B cell (primary cell): Measurements from ENCODE around the gene MMS19. TPM values are rescaled to one million over a fixed set of nuclear protein-coding genes. Genes with fewer than 3 reads are reported as not detected.

ENCODE experiments used
- ATAC-seq: fragments of 200-7000 bp; cut with Tn5 transposase; one replicate; pipeline ENCODE4 v1.10.0; 2021; ENCODE audit warnings: low read depth, mild to moderate bottlenecking, moderate number of reproducible peaks, moderate library complexity
- CTCF ChIA-PET: fragments of 350-600 bp; sonication (Branson Sonifier 250); formaldehyde crosslinking; loops from one replicate; lab custom pipeline; 2021; ENCODE audit warnings: antibody characterized with exemption, inconsistent platforms; lab: Charles Lee
- POLR2A ChIA-PET: fragments of 350-600 bp; sonication (Branson Sonifier 250); formaldehyde crosslinking; loops from one replicate; lab custom pipeline; 2021; ENCODE audit warnings: antibody characterized with exemption; lab: Charles Lee
- DNase-seq: peaks from one replicate; pipeline ENCODE4 v3.0.0; 2013
- H2AFZ ChIP-seq: 2 replicates; pipeline ENCODE4 v1.6.1; 2012; ENCODE audit warnings: mild to moderate bottlenecking, low read depth, low read length; ENCODE audit not compliant: insufficient read depth, poor library complexity, severe bottlenecking
- H3K27ac ChIP-seq, 2 donors: 1 replicate in 1 of 2; 2 replicates in 1 of 2; pipeline ENCODE4 v1.5.1; 2012 to 2013; ENCODE audit warnings: low read length in 2 of 2, mild to moderate bottlenecking in 2 of 2, moderate library complexity in 1 of 2
- H3K27me3 ChIP-seq, 4 experiments: fragments of 200-600 bp in 1 of 4; sonication (generic) in 1 of 4; replicated peaks in 1 of 4; 1 replicate in 2 of 4; 2 replicates in 2 of 4; pipeline versions ENCODE4 v1.6.1 to v1.7.0; 2013 to 2016; ENCODE audit warnings: low read length in 3 of 4, mild to moderate bottlenecking in 2 of 4, mixed read lengths in 1 of 4, moderate library complexity in 1 of 4; ENCODE audit not compliant: insufficient read depth in 4 of 4, control insufficient read depth in 3 of 4; ENCODE audit errors: control extremely low read depth in 1 of 4
- H3K36me3 ChIP-seq, 2 experiments: replicated peaks in 1 of 2; 1 replicate in 1 of 2; 2 replicates in 1 of 2; pipeline versions ENCODE4 v1.6.1 to v1.7.1; 2013; ENCODE audit warnings: low read length in 1 of 2; ENCODE audit not compliant: insufficient read depth in 2 of 2, control insufficient read depth in 1 of 2; ENCODE audit errors: control extremely low read depth in 1 of 2, extremely low read depth in 1 of 2
- H3K4me1 ChIP-seq, 2 donors: fragments of 200-600 bp in 1 of 2; sonication (generic) in 1 of 2; 1 replicate in 1 of 2; 2 replicates in 1 of 2; pipeline versions ENCODE4 v1.5.1 to v1.6.1; 2013 to 2017; ENCODE audit warnings: low read length in 2 of 2; ENCODE audit not compliant: control insufficient read depth in 2 of 2, insufficient read depth in 2 of 2
- H3K4me2 ChIP-seq: replicated peaks from 2 replicates; pipeline ENCODE3; 2012; ENCODE audit warnings: mild to moderate bottlenecking, low read depth, low read length; ENCODE audit not compliant: poor library complexity, severe bottlenecking
- H3K4me3 ChIP-seq, 5 experiments: fragments of 200-600 bp in 1 of 5; sonication (generic) in 1 of 5; 1 replicate in 3 of 5; 2 replicates in 2 of 5; pipeline versions ENCODE4 v1.5.1 to v1.7.0; 2011 to 2016; ENCODE audit warnings: low read length in 4 of 5, mild to moderate bottlenecking in 4 of 5, low read depth in 2 of 5, control low read depth in 1 of 5, moderate library complexity in 1 of 5; ENCODE audit not compliant: insufficient read depth in 1 of 5; ENCODE audit errors: control extremely low read depth in 1 of 5, extremely low read depth in 1 of 5
- H3K79me2 ChIP-seq: fragments of 200-600 bp; sonication (generic); one replicate; pipeline ENCODE4 v1.6.0; 2016; ENCODE audit warnings: low read length; ENCODE audit not compliant: control insufficient read depth, insufficient read depth
- H3K9ac ChIP-seq: fragments of 200-600 bp; sonication (generic); 2 replicates; pipeline ENCODE4 v1.6.1; 2017; ENCODE audit warnings: mild to moderate bottlenecking, low read length, moderate library complexity
- H3K9me3 ChIP-seq, 3 donors: one replicate each; pipeline versions ENCODE4 v1.6.1 to v1.7.1; 2013; ENCODE audit warnings: low read length in 2 of 3; ENCODE audit not compliant: control insufficient read depth in 2 of 3, insufficient read depth in 1 of 3; ENCODE audit errors: control extremely low read depth in 1 of 3
- H4K20me1 ChIP-seq: 2 replicates; pipeline ENCODE4 v1.6.0; 2012; ENCODE audit warnings: mild to moderate bottlenecking, low read length; ENCODE audit not compliant: insufficient read depth, control insufficient read depth, poor library complexity, severe bottlenecking
- H3K27ac Mint-ChIP-seq: one replicate; pipeline ENCODE4 v1.8.0; 2021; ENCODE audit warnings: mixed read lengths
- H3K27me3 Mint-ChIP-seq: one replicate; pipeline ENCODE4 v1.8.0; 2021; ENCODE audit warnings: mixed read lengths
- H3K4me1 Mint-ChIP-seq: one replicate; pipeline ENCODE4 v1.8.0; 2021; ENCODE audit warnings: mixed read lengths
- H3K4me3 Mint-ChIP-seq: one replicate; pipeline ENCODE4 v1.8.0; 2021; ENCODE audit warnings: mixed read lengths
- H3K9me3 Mint-ChIP-seq: one replicate; pipeline ENCODE4 v1.8.0; 2022; ENCODE audit warnings: mixed read lengths; ENCODE audit not compliant: insufficient read depth
- CTCF ChIP-seq: fragments of 200-600 bp; IDR thresholded peaks from one replicate; pipeline ENCODE4 v1.8.0; 2022; ENCODE audit warnings: antibody characterized with exemption, mild to moderate bottlenecking
- EZH2 ChIP-seq: IDR thresholded peaks from 2 replicates; pipeline ENCODE4 v1.6.1; 2012; ENCODE audit warnings: borderline replicate concordance, low read depth, mild to moderate bottlenecking, moderate library complexity, low read length; ENCODE audit not compliant: insufficient read depth, poor library complexity, severe bottlenecking
- WGBS: methylation state at CpG from one replicate; pipeline ENCODE4 v1.1.5; 2013; ENCODE audit warnings: missing lambda C conversion rate; ENCODE audit not compliant: insufficient coverage; 5-methylcytosine and 5-hydroxymethylcytosine counted together
- intact Hi-C: fragments of 100-400 bp; cut with micrococcal nuclease; formaldehyde crosslinking; loops from one replicate; pipeline ENCODE4 v1.10.0; 2022
- polyA plus RNA-seq: library from polyadenylated mRNA; depleted of rRNA; stranded (reverse); fragments of >200 nt; gene quantifications from 2 replicates; pipeline ENCODE4 v1.2.3, GENCODE V29; 2012
- total RNA-seq, 2 donors: library from RNA; stranded (reverse); fragments of 120-200 nt in 1 of 2; gene quantifications; 1 replicate in 1 of 2; 2 replicates in 1 of 2; pipeline versions ENCODE4 v1.2.3 to v1.2.4, GENCODE V29; 2013 to 2022

The MMS19 gene
- total and polyA plus RNA-seq, 2 donors (not counting 1 experiment from before 2014, with no cell fraction given) = 82.1 to 102 TPM

- Mint-ChIP-seq H3K9me3 (no peaks in the 10 kb centered on the region), H3K4me3 (peak within 1 kb of the TSS; percentile 99), H3K27ac (peak within 1 kb of the TSS; percentile 97), H3K4me1 (peaks cover 41% of the 10 kb centered on the region), H3K27me3 (no peaks in the 10 kb centered on the region)
- TF ChIP-seq CTCF (no peak), EZH2 (no peak)
- H3K27me3 ChIP-seq = no peaks in the 10 kb centered on the region
- peaks cover 77% of the 10 kb centered on the region for H3K79me2 ChIP-seq
- H3K4me3 ChIP-seq = peak within 1 kb of the TSS; percentile 67 to 92 (median 81)
- peak within 1 kb of the TSS; percentile 83 for H2AFZ ChIP-seq
- H4K20me1 ChIP-seq = peaks cover 9% of the 10 kb centered on the region
- peaks cover 0 to 16% of the 10 kb centered on the region in 2 experiments for H3K36me3 ChIP-seq
- DNase-seq (peak; percentile 92), ATAC-seq (peak; percentile 97)
- H3K4me2 ChIP-seq = peak within 1 kb of the TSS; percentile 86
- ChIA-PET CTCF (interaction anchor here (2.8 kb wide), 1 partner anchor 40 kb away, joined by 5 read pairs; no protein-coding TSS in a partner anchor), POLR2A (no interaction called here)
- H3K9me3 ChIP-seq = no peaks in the 10 kb centered on the region
- under 1% methylated on average over 66 of the region's 66 CpGs for WGBS
- H3K9ac ChIP-seq = peak within 1 kb of the TSS; percentile 80
- intact Hi-C loops = loop anchor here (1.0 to 5.0 kb wide), 7 partner anchors 17 to 187 kb away; partner anchors contain the start of genes MMS19, MORN4, PGAM1 and RRP12
- peaks cover 18 to 26% of the 10 kb centered on the region in 2 donors for H3K4me1 ChIP-seq
- peak within 1 kb of the TSS; percentile 34 to 69 for H3K27ac ChIP-seq
Measured at GRCh38 chr10:97445722-97446639, 52.2 kb downstream of the MMS19 start, which contains the start of the genes EXOSC1 and ZDHHC16. Gene EXOSC1, minus strand, starts transcription at chr10:97446006. Its CDS starts 21 bp downstream, at chr10:97445985. Gene ZDHHC16, plus strand, starts transcription at chr10:97446175. Its CDS starts 5,501 bp downstream, at chr10:97451676.
